ENCODE results near the gene ANKRD29. TPM values are rescaled to one million over a fixed set of nuclear protein-coding genes. Genes with fewer than 3 reads are reported as not detected.

ANKRD29 gene
- total and polyA plus RNA-seq, 9 of the 15 experiments (the other 6 are each of a cell fraction or from before 2014, with no cell fraction given), result 0.36 TPM; not detected in 8

GRCh38 chr18:23703057-23703986, 40.6 kb upstream of the ANKRD29 start (continued):
- TF ChIP-seq JUND (IDR thresholded peaks at IDR 0.05; ENCODE audit: borderline replicate concordance, low read depth, low read length) (0 out of 2 replicates have a peak, but pooled peaks have one; percentile 21), JUND (tag; IDR thresholded peaks at IDR 0.05; ENCODE audit: borderline replicate concordance, low read depth, low read length) (no peak; the same call in 2 of the 3 replicates), ZNF146 (CRISPR knock-in tag; IDR thresholded peaks at IDR 0.05; ENCODE audit: unreplicated experiment) (no peak), ZC3H8 (IDR thresholded peaks at IDR 0.05) (no peak), ZNF561 (CRISPR knock-in tag; conservative IDR thresholded peaks at IDR 0.05) (no peak), ESRRA (IDR thresholded peaks at IDR 0.05; ENCODE audit: borderline replicate concordance, low read depth) (no peak), POLR3G (IDR thresholded peaks at IDR 0.05; ENCODE audit: extremely low read depth, insufficient read length, insufficient replicate concordance) (no peak), RNF2 (IDR thresholded peaks at IDR 0.05) (no peak), RBM17 (IDR thresholded peaks at IDR 0.05; ENCODE audit: borderline replicate concordance, low read depth, low read length) (no peak), TEAD2 (tag; IDR thresholded peaks at IDR 0.05) (no peak), ZNF23 (CRISPR knock-in tag; IDR thresholded peaks at IDR 0.05) (no peak), PTTG1 (tag; IDR thresholded peaks at IDR 0.05; ENCODE audit: low read depth) (no peak), ZNF57 (CRISPR knock-in tag; IDR thresholded peaks at IDR 0.05) (no peak), RBM14 (IDR thresholded peaks at IDR 0.05; ENCODE audit: borderline replicate concordance, insufficient read depth, low read depth, low read length) (no peak)
- TF ChIP-seq, protein P1, sequence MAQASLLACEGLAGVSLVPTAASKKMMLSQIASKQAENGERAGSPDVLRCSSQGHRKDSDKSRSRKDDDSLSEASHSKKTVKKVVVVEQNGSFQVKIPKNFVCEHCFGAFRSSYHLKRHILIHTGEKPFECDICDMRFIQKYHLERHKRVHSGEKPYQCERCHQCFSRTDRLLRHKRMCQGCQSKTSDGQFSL (CRISPR knock-in tag; IDR thresholded peaks at IDR 0.05), result no peak
- TF ChIP-seq, protein P1 (tag; IDR thresholded peaks at IDR 0.05), result no peak
- TF ChIP-seq, protein P2, sequence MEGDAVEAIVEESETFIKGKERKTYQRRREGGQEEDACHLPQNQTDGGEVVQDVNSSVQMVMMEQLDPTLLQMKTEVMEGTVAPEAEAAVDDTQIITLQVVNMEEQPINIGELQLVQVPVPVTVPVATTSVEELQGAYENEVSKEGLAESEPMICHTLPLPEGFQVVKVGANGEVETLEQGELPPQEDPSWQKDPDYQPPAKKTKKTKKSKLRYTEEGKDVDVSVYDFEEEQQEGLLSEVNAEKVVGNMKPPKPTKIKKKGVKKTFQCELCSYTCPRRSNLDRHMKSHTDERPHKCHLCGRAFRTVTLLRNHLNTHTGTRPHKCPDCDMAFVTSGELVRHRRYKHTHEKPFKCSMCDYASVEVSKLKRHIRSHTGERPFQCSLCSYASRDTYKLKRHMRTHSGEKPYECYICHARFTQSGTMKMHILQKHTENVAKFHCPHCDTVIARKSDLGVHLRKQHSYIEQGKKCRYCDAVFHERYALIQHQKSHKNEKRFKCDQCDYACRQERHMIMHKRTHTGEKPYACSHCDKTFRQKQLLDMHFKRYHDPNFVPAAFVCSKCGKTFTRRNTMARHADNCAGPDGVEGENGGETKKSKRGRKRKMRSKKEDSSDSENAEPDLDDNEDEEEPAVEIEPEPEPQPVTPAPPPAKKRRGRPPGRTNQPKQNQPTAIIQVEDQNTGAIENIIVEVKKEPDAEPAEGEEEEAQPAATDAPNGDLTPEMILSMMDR (IDR thresholded peaks at IDR 0.05 in 2 of 3, conservative IDR thresholded peaks at IDR 0.05 in 1 of 3; ENCODE audit: insufficient read depth in 2 of 3, low read depth in 1 of 3, low read length in 3 of 3), result peak; percentile 57 to 84 (median 64); a peak in 5 of 6 replicates
